Measurements from ENCODE around the gene SLC39A11. TPM values are rescaled to one million over a fixed set of nuclear protein-coding genes. Genes with fewer than 3 reads are reported as not detected.

Gene SLC39A11
- total and polyA plus RNA-seq, 2 of the 13 experiments (the other 11 are each of a cell fraction or from before 2014, with no cell fraction given): 17.2 to 31.5 TPM

- TF ChIP-seq ZNF609 (CRISPR knock-in tag; IDR thresholded peaks at IDR 0.05; ENCODE audit: borderline replicate concordance) (no peak; the same call in 1 of the 2 replicates), CENPX (CRISPR knock-in tag; IDR thresholded peaks at IDR 0.05) (no peak), ZNF879 (CRISPR knock-in tag; IDR thresholded peaks at IDR 0.05) (no peak), HDAC2 (CRISPR knock-in tag; IDR thresholded peaks at IDR 0.05) (no peak; the same call in 1 of the 2 replicates), TBP (CRISPR knock-in tag; IDR thresholded peaks at IDR 0.05) (no peak), ZNF367 (CRISPR knock-in tag; IDR thresholded peaks at IDR 0.05; ENCODE audit: borderline replicate concordance) (no peak), ZNF713 (CRISPR knock-in tag; IDR thresholded peaks at IDR 0.05) (no peak), ZNF232 (CRISPR knock-in tag; IDR thresholded peaks at IDR 0.05; ENCODE audit: borderline replicate concordance) (no peak), ZNF44 (CRISPR knock-in tag; IDR thresholded peaks at IDR 0.05) (0 out of 2 replicates have a peak, but pooled peaks have one; percentile 58), FOXK2 (IDR thresholded peaks at IDR 0.05) (no peak), ZNF143 (CRISPR knock-in tag; IDR thresholded peaks at IDR 0.05) (no peak), CREB3 (CRISPR knock-in tag; IDR thresholded peaks at IDR 0.05) (no peak), ZNF562 (CRISPR knock-in tag; IDR thresholded peaks at IDR 0.05; ENCODE audit: borderline replicate concordance) (no peak), TP53 (CRISPR knock-in tag; conservative IDR thresholded peaks at IDR 0.05) (no peak), TOPORS (CRISPR knock-in tag; IDR thresholded peaks at IDR 0.05) (0 out of 2 replicates have a peak, but pooled peaks have one; percentile 54)
- TF ChIP-seq, protein P1, sequence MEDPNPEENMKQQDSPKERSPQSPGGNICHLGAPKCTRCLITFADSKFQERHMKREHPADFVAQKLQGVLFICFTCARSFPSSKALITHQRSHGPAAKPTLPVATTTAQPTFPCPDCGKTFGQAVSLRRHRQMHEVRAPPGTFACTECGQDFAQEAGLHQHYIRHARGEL (CRISPR knock-in tag; IDR thresholded peaks at IDR 0.05): no peak
- TF ChIP-seq, protein P2, sequence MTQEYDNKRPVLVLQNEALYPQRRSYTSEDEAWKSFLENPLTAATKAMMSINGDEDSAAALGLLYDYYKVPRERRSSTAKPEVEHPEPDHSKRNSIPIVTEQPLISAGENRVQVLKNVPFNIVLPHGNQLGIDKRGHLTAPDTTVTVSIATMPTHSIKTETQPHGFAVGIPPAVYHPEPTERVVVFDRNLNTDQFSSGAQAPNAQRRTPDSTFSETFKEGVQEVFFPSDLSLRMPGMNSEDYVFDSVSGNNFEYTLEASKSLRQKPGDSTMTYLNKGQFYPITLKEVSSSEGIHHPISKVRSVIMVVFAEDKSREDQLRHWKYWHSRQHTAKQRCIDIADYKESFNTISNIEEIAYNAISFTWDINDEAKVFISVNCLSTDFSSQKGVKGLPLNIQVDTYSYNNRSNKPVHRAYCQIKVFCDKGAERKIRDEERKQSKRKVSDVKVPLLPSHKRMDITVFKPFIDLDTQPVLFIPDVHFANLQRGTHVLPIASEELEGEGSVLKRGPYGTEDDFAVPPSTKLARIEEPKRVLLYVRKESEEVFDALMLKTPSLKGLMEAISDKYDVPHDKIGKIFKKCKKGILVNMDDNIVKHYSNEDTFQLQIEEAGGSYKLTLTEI (CRISPR knock-in tag; conservative IDR thresholded peaks at IDR 0.05): no peak
- TF ChIP-seq, protein P3, sequence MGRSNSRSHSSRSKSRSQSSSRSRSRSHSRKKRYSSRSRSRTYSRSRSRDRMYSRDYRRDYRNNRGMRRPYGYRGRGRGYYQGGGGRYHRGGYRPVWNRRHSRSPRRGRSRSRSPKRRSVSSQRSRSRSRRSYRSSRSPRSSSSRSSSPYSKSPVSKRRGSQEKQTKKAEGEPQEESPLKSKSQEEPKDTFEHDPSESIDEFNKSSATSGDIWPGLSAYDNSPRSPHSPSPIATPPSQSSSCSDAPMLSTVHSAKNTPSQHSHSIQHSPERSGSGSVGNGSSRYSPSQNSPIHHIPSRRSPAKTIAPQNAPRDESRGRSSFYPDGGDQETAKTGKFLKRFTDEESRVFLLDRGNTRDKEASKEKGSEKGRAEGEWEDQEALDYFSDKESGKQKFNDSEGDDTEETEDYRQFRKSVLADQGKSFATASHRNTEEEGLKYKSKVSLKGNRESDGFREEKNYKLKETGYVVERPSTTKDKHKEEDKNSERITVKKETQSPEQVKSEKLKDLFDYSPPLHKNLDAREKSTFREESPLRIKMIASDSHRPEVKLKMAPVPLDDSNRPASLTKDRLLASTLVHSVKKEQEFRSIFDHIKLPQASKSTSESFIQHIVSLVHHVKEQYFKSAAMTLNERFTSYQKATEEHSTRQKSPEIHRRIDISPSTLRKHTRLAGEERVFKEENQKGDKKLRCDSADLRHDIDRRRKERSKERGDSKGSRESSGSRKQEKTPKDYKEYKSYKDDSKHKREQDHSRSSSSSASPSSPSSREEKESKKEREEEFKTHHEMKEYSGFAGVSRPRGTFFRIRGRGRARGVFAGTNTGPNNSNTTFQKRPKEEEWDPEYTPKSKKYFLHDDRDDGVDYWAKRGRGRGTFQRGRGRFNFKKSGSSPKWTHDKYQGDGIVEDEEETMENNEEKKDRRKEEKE (IDR thresholded peaks at IDR 0.05): no peak
Observed at GRCh38 chr17:73068322-73069153, 23.9 kb downstream of the SLC39A11 start (continued).

Measured in HepG2 (cell line).